GM18499 (cell line): ENCODE results near the gene FASTKD3.
"Not testable (repeated sequence)": the region's sequence is repeated elsewhere in the genome, so short reads cannot be mapped to it uniquely, and the experiment has no call there.

Source experiments
- ATAC-seq: cut with Tn5 transposase; IDR thresholded peaks from one replicate; pipeline ENCODE4 v1.9.1; 2021; ENCODE audit warnings: moderate number of reproducible peaks; ENCODE audit not compliant: insufficient read depth, unreplicated experiment

FASTKD3 gene, protein sequence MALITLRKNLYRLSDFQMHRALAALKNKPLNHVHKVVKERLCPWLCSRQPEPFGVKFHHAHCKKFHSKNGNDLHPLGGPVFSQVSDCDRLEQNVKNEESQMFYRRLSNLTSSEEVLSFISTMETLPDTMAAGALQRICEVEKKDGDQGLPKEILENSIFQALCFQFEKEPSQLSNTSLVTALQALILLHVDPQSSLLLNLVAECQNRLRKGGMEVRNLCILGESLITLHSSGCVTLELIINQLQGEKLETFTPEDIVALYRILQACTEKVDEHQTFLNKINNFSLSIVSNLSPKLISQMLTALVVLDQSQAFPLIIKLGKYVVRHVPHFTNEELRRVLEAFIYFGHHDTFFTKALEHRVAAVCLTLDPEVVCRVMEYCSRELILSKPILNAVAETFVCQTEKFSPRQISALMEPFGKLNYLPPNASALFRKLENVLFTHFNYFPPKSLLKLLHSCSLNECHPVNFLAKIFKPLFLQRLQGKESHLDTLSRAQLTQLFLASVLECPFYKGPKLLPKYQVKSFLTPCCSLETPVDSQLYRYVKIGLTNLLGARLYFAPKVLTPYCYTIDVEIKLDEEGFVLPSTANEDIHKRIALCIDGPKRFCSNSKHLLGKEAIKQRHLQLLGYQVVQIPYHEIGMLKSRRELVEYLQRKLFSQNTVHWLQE

DNA sequence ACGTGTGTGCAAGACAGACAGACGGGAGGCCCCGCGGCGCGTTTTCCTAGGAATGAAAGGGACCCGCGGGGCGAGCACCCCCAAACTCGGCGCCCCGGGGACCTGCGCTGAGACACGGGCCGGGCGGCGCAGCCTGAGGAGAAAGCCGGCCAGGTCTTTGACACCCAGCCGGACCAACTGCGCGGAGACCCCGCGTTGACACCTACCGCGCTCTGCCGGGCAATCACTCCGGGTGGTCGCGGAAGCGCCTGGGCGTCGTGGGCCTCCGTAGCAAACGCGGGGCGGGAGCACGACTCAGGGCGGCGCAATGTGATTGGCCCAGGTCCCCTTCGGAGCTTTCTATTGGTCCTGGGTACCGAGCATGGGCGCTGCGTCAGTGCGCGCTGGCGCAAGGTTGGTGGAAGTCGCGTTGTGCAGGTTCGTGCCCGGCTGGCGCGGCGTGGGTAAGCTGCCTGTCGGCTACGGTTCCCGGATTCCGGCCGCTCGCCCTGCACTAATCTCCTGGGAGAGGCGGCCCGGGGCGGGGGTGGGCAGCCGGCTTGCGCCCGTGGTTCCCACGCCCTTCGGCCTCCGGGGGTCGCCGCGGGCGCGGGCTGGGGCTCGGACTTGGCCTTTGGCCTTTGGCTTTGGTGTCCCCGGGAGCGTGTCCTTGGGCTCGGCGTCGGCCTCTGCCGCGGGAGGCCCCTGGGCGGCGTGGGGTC, at the start of gene FASTKD3, which contains the start of gene MTRR:
TSS of gene FASTKD3 (minus strand) at position 259 of the 701 bp plus-strand sequence. CDS start 948 bp downstream, outside the sequence.
TSS of gene MTRR (plus strand) at position 376 of the 701 bp plus-strand sequence. CDS start 1,647 bp downstream, outside the sequence.
- ATAC-seq = peak; percentile 88

DNA sequence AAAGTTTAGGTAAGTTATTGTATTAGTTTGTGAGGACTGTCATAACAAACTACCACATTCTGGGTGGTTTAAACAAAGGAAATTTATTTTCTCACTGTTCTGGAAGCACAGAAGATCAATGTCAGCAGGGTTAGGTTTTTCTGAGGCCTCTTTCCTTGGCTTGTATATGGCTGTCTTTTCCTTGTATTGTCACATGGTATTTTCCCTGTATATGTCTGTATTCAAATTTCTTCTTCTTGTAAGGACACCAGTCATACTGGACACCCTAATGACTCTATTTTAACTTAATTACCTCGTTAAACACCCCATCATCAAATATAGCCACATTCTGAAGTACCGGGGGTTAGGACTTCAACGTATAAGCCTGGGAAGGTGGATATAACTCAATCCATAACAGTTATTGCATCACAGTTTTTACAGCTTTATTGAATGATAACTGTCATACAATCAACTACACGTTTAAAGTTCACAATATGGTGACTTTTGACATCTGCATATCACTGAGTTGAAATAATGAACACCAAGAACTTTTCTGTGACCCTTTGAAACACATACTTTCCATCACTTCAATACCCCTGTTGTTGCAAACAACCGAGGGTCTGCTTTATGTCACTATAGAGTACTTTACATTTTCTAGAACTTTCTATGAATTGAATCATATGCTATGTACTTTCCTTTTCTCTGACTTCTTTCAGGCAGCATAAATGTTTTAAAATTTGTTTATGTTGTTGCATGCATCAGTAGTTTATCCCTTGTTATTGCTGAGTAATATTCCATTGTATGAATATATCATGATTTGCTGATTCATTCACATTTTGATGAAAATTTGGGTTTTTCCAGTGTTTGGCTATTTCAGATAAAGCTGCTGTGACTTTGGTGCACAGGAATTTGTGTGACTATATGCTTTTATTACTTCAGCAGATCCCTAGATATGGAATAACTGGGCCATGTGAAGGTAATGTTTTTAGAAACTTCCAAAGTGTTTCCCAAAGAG, 48.6 kb upstream of the FASTKD3 start:
- no peak for ATAC-seq

DNA sequence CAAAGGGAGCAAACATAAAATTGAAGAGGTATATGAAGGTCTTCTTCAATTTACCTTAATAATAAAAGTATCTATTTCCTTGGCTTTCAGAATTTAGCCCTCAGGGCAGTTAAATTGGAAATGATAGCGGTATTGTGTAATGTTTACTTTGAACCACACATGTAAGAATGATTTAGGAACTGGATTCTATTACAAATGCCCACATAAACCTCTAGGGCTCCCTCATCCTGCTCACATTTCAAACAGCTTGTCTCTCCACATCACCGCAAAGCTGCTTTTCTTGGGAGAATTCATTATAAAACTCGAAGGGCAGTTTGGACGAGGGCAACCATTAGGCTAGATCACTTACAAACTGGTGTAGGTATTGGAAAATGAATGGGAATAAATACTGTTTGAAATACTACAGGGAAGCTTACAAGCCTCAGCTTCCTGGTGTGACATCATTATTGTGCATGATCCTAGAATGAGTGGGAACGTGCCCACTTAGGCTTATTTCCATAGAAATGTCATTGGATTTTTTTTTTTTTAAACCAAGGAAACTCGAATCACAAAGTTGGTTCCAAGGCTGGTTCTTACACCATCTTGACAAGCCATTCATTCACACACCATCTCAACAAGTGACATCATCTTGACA, 47.5 kb upstream of the FASTKD3 start:
- no peak for ATAC-seq

DNA sequence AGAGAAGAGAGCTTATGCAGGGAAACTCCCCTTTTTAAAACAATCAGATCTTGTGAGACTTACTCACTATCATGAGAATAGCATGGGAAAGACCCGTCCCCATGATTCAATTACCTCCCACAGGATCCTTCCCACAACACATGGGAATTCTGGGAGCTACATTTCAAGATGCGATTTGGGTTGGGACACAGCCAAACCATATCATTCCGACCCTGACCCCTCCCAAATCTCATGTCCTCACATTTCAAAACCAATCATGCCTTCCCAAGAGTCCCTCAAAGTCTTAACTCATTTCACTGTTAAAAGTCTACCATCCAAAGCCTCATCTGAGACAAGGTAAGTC, 42.6 kb upstream of the FASTKD3 start:
- ATAC-seq = not testable (repeated sequence)

DNA sequence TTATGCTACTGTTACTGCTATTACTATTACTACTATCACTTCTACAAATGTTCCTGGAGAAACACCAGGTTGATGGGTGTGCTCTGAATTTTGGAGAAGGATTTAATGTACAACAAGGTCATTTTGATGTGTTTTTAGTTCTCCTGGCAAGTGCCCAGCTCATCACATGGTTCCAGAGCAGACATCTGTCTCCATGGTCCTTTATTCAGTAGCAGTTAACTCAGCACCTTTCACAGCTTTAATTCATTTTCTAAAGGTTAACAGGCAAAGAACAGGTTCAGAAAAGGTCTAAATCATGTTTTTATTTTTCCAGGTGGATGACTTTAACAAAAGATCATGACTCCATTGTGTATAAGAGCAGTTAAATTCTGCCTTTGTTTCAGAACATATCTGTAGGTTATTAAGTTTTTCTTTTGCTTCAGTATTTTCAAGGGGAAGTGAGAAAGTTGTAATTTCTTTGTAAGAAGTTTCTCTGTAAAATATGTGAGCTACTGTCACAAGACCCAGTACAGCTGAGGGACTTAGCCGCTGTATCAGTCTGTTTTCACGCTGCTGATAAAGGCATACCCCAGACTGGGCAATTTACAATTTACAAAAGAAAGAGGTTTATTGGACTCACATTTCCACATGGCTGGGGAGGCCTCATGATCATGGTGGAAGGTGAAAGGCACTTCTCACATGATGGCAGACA, 42.1 kb upstream of the FASTKD3 start:
- peak; percentile 82 for ATAC-seq

DNA sequence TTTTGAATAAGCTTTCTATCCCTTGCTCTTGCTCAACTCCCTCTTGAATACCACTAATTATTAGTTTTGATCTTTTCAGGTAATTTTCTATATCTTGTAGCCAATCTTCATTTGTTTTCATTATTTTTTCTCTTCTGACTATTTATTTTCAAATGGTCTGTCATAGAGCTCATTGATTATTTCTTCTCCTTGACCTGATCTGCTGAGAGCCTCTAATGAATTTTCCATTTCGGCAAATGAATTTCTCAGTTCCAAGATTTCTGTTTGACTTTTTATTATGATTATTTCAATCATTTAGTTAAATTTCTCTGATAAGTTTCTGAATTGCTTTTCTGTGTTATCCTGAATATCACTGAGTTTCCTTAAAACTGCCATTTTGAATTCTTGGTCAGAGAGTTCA, 39.5 kb upstream of the FASTKD3 start:
- no peak for ATAC-seq

DNA sequence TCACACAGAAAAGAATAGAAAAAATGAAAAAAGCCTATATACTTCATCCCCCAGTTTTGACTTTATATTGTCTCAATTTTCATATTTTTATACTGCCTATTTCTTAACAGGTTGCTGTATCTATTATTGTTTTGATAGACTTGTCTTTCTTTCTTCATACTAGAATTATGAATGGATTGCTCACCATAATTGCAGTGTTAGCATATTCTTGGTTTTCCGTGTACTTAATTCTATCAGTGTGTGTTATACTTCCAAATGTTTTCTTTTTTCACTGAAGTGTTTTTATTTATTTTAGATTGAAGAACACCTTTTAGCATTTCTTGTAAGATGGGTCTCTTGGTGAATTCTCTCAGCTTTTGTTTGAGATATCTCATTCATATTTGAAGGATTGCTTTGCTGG, 38.8 kb upstream of the FASTKD3 start:
- ATAC-seq = no peak

DNA sequence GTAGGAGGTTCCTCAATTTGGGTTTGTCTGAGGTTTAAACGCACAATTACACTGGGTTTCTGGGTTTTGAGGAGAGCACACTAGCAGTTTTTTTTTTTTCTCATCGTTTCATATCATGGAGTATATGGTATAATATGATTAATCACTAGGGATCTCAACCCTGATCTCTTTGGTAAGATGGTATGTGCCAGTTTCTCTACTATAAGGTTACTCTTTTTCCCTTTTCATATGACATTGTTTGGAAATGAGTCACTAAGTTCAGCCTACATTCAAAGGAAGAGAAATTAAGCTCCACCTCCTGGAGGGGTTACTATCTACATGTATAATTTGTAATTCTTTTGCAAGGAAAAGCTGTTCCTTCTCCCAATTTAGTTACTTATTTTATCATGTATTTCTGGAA, 35.3 kb upstream of the FASTKD3 start:
- no peak for ATAC-seq

DNA sequence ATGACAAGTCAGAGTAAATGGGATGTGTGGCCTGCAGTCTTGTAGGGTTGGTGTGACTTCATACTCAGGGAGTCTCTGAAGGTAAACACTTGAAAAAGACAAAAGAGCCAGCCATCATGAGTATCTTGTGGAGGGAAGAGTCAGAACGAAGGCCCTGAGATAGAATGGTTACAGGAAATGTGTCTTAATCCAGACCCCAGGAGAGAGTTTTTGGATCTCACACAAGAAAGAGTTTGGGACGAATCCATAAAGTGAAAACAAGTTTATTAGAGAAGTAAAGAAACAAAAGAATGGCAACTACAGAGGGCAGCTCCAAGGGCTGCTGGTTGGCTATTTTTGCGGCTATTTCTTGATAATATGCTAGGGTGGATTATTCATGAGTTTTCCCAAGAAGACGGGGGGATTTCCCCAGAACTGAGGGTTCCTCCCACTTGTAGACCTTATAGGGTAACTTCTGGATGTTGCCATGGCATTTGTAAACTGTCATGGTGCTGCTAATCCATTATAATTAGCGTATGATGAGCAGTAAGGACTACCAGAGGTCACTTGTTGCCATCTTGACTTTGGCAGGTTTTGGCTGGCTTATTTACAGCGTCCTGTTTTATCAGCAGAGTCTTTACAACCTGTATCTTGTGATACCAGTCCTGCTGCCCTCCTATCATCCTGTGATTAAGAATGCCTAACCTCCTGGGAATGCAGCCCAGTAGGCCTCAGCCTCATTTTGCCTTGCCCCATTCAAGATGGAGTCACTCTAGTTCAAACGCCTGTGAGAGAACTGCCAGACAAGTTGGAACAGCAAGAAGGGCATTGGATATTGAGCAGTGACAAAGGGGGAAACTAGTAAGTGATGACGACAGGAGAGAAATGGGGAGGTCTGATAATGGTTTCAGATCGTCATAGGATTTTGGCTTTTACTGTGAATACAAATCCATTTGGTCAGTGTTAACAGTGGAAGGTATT, 34.1 kb upstream of the FASTKD3 start:
- ATAC-seq = no peak

DNA sequence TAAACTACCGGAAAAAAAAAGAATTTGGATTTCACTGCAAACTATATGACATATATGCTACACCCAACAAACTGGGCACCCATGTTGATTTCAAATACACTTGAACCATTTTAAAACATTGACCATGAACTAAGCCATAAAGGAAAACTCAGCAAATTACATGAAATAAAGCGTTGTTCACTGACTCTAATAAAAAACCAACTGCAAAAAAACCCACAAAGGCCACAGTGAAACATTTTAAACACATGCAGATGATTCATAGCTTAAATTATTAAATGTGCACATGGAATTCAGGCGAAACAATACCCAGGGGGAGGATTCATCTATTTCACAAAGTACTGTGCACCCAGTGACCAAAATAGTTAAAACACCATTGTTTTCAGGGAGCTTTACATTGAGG, 33.4 kb upstream of the FASTKD3 start:
- ATAC-seq = no peak

DNA sequence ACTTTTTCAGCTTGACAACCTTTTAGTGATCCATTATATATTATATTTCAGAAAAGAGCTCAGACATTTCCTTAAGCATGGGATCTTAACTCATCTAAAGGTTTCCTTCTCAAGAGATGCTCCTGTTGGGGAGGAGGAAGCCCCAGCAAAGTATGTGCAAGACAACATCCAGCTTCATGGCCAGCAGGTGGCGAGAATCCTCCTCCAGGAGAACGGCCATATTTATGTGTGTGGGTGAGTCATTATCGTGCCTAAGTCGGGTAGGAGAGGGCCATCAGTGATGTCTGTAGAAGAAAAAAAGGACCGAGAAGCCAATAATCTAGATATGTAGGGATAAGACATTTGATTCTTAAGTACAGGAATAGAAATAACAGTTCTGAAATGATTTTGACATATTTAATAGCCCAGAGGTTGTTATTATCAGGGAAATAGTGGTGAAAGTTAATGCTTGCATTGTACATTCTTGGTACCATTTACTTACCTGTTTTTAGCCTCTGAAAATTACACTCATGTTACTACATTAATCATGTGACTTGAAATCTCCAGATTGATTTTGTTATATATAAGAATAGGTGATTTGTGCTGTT, 28.3 kb upstream of the FASTKD3 start:
- peak; percentile 65 for ATAC-seq

DNA sequence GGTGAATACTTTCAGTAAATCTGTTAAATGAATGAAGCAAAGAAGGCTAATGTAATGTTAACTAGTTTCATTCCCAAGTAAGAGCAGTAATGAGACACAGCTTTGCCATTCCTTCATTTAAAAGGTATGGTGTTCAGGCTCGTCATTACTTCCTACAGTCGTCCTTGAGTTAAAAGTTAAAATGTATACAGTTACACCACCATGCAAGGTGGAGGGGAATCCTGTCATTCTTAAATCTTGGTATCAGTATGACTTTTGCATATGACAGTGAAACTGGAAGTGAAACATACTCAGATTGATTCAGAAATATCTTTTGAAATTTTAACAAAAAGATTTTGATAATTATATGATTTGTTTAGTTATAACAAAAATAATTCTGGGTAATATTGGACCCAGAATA, 26.0 kb upstream of the FASTKD3 start:
- ATAC-seq = peak; percentile 87

DNA sequence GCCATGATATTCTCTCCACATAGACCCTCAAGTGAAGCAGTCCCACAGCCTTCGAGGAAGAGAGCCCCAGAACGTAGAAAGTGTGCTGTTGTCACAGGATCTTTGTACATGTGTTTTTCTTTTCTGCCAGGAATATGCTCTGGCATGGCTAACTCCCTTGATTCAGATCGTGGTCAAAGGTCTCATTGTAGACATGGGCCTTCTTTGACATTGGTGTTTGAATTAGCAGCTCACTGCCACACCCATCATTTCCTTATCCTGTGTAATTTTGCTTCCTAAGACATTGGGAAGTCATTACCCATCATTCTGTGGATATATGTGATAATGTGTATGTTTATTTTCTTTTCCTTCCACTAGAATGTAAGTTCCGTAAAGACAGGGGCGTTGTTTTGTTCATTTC, 25.6 kb upstream of the FASTKD3 start:
- ATAC-seq = no peak

DNA sequence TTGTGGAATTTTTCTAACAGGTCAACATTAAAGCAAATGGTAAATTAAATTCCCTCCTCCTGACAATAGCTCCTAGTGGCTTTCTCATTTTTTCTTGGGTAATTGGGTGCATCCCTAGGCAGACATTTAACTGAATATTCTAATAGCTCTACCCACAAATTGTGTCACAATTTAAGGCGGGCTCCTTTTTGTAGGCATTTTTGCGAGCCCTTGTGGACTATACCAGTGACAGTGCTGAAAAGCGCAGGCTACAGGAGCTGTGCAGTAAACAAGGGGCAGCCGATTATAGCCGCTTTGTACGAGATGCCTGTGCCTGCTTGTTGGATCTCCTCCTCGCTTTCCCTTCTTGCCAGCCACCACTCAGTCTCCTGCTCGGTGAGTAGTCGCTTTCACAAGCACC, 20.1 kb upstream of the FASTKD3 start:
- no peak for ATAC-seq

DNA sequence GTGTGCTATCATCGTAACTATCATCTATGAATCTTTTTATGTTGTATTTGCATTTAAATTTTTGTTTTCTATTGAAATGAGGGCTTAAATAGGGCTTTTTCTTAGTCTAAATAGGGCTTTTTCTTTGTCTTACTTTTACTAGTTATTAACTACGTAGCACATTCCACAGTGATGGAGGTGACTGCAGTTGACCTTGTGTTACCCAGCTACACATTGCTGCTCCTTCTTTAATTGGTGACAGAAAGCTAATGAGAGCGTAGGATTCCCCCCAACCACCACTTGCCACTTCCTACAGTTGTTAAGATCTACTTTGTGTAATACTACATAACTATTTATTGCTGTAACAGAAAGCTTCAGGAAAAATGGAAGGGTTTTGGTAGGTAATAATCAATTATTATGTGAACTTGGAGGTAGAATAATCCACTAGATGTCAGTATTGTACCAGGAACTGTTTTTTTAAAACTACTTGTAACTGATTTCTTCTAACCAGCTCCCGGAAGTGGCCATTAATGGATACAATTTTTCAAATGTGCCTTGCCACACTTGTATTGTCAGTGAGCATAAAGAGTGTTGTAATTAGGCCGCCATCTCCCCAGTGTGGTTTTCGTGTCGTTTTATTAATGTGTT, 18.1 kb upstream of the FASTKD3 start:
- peak; percentile 60 for ATAC-seq

DNA sequence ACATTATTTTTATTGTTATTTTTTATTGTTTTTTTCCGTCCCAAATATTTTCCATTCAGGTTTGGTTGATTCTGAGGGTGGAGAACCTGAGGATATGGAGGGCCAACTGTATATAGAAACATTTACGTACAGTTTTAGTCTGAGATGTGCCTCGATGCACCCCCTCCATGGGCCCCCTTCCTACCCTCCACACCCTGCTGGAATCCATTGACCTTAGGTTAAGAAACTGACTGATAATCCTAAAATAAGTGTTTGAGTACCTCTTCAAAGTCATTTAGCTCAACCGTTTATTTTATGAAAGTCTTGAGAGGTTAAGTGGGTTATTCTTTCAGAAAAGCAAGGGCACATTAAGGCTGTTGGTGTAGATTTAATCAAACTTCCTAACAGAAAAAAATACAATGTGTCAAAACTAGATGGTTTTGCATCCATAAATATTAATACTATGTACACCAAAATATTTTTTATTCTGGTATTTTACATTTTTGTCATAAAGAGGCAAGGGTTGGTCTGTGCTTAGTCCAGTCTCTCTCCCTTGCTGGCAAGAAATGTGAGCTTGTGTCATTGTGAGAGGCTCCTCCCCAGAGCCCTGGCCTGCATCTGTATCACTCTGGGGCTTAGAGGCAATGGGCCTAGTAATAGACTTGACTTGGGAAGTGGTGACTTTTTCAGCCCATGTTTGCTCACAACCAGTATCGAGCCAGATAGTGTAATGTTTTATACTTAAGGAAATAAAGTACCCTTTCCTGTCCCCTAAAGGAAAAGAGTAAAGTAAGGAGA, 15.8 kb upstream of the FASTKD3 start:
- ATAC-seq = no peak
